ENCODE results near the gene ELAPOR2.

Gene ELAPOR2

DNA sequence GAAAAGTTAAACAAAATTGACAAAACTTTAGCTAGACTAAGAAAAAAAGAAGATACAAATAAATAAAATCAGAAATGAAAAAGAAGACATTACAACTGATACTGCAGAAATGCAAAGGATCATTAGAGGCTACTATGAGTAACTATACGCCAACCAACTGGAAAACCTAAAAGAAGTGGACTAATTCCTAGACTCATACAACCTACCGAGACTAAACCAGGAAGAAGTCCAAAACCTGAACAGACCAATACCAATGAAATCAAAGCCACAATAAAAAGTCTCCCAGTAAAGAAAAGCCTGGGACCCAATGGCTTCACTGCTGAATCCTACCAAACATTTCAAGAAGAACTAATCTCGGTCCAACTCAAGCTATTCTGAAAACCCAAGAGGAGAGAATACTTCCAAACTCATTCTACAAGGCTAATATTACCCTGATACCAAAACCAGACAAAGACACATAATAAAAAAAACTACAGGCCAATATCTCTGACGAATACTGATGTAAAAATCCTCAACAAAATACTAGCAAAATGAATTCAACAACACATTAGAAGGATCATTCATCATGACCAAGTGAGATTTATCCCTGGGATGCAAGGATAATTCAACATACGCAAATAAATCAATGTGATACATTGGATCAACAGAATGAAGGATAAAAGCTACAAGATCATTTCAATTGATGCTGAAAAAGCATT is 20.3 kb downstream of the ELAPOR2 start:
- no peak for DNase-seq (ENCODE audit: low read depth)
- TF ChIP-seq, protein P1, sequence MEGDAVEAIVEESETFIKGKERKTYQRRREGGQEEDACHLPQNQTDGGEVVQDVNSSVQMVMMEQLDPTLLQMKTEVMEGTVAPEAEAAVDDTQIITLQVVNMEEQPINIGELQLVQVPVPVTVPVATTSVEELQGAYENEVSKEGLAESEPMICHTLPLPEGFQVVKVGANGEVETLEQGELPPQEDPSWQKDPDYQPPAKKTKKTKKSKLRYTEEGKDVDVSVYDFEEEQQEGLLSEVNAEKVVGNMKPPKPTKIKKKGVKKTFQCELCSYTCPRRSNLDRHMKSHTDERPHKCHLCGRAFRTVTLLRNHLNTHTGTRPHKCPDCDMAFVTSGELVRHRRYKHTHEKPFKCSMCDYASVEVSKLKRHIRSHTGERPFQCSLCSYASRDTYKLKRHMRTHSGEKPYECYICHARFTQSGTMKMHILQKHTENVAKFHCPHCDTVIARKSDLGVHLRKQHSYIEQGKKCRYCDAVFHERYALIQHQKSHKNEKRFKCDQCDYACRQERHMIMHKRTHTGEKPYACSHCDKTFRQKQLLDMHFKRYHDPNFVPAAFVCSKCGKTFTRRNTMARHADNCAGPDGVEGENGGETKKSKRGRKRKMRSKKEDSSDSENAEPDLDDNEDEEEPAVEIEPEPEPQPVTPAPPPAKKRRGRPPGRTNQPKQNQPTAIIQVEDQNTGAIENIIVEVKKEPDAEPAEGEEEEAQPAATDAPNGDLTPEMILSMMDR (conservative IDR thresholded peaks at IDR 0.05; ENCODE audit: low read depth, low read length): no peak
- H3K4me3 ChIP-seq (ENCODE audit: low read depth, low read length): no peak overlapping the region

GRCh38 chr7:87036985-87037384 is 22.5 kb downstream of the ELAPOR2 start:
- no peak overlapping the region for H3K4me3 ChIP-seq (ENCODE audit: low read depth, low read length)
- TF ChIP-seq, protein P1 (conservative IDR thresholded peaks at IDR 0.05; ENCODE audit: low read depth, low read length): no peak
- DNase-seq (ENCODE audit: low read depth): no peak

DNA sequence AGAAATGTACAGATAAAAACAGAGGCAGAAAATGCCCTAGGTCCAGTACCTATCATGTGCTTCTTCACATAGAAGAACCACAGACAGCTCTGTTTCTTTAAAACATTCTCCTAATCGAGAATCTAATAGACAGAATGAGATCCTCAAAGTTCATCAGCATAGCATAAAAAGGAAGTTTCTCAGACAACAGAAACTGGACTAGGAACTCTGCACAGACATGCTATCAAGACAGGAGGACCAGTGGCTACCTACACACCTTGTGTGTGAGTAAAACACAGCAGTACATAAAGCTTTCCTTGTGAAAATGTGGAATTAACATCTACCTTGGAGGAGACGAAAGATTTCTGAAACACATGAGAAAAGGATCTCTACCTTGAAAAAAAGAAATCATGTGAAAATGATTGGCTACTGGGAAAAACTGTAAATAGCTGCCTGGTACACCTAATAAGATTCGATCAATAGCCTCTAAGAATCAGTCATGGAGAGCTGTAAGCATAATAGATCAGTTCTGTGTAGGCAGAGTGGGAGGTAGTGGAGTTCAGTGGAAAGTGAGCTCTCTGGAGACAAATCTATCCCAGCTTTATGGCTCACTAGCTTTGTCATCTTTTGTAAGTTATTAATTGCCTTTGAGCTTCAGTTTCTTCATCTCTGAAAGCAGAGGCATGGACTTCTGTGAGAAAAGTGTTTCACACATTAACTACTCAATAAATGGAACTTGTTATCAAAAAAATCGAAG is 26.7 kb downstream of the ELAPOR2 start:
- no peak overlapping the region for H3K4me3 ChIP-seq (ENCODE audit: low read depth, low read length)
- TF ChIP-seq, protein P1 (conservative IDR thresholded peaks at IDR 0.05; ENCODE audit: low read depth, low read length): no peak
- no peak for DNase-seq (ENCODE audit: low read depth)

GRCh38 chr7:87029078-87029477 is 30.4 kb downstream of the ELAPOR2 start:
- no peak overlapping the region for H3K4me3 ChIP-seq (ENCODE audit: low read depth, low read length)
- TF ChIP-seq, protein P1 (conservative IDR thresholded peaks at IDR 0.05; ENCODE audit: low read depth, low read length): no peak
- DNase-seq (ENCODE audit: low read depth): no peak

DNA sequence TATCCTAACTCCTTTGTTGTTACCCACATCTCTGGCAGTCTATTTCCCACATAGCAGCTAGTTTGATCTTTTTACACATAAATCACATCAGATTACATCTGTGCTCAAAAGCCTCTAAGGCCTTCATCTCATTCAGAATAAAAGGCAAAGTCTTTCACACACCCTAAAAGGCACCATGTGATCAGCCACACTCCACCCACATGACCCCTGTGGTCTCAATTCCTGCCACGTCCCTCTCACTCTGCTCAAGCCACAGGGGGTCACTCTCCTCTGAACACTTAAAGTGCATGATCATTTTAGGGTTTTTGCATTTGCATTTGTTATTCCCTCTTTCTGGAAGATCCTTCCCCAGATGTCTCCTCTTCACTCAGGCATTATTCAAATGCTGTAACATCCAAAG is 30.8 kb downstream of the ELAPOR2 start:
- DNase-seq (ENCODE audit: low read depth): peak; percentile 3

GRCh38 chr7:87027900-87028299 is 31.6 kb downstream of the ELAPOR2 start:
- TF ChIP-seq, protein P1 (conservative IDR thresholded peaks at IDR 0.05; ENCODE audit: low read depth, low read length): no peak
- DNase-seq (ENCODE audit: low read depth): no peak
- no peak overlapping the region for H3K4me3 ChIP-seq (ENCODE audit: low read depth, low read length)

More for the DNA sequence above, 30.8 kb downstream of the ELAPOR2 start:
- no peak overlapping the region for H3K4me3 ChIP-seq (ENCODE audit: low read depth, low read length)
- TF ChIP-seq, protein P1 (conservative IDR thresholded peaks at IDR 0.05; ENCODE audit: low read depth, low read length): no peak

Data from choroid plexus epithelial cell (primary cell).